ENCODE measurements around the gene KITLG. TPM values are rescaled to one million over a fixed set of nuclear protein-coding genes. Genes with fewer than 3 reads are reported as not detected.

Gene KITLG
- total RNA-seq, 1 experiment from 2014 or later = 7.4 TPM

DNA sequence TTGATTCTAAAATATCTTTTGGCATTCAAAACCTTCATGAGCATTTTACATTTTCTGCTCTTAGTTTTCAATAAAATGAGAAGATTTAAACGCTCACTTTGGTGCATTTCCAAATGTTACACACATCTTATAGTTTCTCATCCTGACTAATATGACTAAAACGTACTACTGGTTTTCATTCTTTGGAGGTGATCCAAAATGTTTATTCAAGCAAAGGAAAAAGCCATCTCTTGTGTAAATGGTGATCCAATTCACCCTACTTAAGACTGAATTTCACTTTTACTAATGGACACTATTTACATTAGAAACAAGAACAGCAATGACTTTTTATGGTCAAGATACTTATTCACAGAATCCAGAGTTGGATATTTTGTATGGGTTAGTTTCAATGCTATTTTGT lies 86.6 kb downstream of the KITLG start:
- ChIA-PET CTCF (no interaction called here), POLR2A (no interaction called here)
- no peak for TF ChIP-seq POLR2AphosphoS5 (IDR thresholded peaks at IDR 0.05; ENCODE audit: low read depth, low read length)
- TF ChIP-seq TCF7L2 (IDR thresholded peaks at IDR 0.05; ENCODE audit: low read depth, low read length) = no peak
- TF ChIP-seq, protein P1, sequence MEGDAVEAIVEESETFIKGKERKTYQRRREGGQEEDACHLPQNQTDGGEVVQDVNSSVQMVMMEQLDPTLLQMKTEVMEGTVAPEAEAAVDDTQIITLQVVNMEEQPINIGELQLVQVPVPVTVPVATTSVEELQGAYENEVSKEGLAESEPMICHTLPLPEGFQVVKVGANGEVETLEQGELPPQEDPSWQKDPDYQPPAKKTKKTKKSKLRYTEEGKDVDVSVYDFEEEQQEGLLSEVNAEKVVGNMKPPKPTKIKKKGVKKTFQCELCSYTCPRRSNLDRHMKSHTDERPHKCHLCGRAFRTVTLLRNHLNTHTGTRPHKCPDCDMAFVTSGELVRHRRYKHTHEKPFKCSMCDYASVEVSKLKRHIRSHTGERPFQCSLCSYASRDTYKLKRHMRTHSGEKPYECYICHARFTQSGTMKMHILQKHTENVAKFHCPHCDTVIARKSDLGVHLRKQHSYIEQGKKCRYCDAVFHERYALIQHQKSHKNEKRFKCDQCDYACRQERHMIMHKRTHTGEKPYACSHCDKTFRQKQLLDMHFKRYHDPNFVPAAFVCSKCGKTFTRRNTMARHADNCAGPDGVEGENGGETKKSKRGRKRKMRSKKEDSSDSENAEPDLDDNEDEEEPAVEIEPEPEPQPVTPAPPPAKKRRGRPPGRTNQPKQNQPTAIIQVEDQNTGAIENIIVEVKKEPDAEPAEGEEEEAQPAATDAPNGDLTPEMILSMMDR (IDR thresholded peaks at IDR 0.05) = no peak
- TF ChIP-seq, protein P2, sequence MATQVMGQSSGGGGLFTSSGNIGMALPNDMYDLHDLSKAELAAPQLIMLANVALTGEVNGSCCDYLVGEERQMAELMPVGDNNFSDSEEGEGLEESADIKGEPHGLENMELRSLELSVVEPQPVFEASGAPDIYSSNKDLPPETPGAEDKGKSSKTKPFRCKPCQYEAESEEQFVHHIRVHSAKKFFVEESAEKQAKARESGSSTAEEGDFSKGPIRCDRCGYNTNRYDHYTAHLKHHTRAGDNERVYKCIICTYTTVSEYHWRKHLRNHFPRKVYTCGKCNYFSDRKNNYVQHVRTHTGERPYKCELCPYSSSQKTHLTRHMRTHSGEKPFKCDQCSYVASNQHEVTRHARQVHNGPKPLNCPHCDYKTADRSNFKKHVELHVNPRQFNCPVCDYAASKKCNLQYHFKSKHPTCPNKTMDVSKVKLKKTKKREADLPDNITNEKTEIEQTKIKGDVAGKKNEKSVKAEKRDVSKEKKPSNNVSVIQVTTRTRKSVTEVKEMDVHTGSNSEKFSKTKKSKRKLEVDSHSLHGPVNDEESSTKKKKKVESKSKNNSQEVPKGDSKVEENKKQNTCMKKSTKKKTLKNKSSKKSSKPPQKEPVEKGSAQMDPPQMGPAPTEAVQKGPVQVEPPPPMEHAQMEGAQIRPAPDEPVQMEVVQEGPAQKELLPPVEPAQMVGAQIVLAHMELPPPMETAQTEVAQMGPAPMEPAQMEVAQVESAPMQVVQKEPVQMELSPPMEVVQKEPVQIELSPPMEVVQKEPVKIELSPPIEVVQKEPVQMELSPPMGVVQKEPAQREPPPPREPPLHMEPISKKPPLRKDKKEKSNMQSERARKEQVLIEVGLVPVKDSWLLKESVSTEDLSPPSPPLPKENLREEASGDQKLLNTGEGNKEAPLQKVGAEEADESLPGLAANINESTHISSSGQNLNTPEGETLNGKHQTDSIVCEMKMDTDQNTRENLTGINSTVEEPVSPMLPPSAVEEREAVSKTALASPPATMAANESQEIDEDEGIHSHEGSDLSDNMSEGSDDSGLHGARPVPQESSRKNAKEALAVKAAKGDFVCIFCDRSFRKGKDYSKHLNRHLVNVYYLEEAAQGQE (IDR thresholded peaks at IDR 0.05; ENCODE audit: insufficient read depth in 1 of 2, low read depth in 2 of 2, low read length in 1 of 2) = no peak
- no peak for TF ChIP-seq SIN3A (IDR thresholded peaks at IDR 0.05; ENCODE audit: borderline replicate concordance, insufficient read depth, low read depth, low read length)
- in situ Hi-C loops (cut with HindIII; ENCODE audit: low pct_unique_long_range_greater_than_20kb, low sequenced_read_pairs) (no loop called here), intact Hi-C loops (cut with micrococcal nuclease; ENCODE audit: unreplicated experiment) (no loop called here)
- H3K36me3 ChIP-seq (ENCODE audit: control insufficient read depth, insufficient read depth, low read length) = no peaks in the 10 kb centered on the region; the same call in 1 of the 2 replicates
- DNase-seq (ENCODE audit: low read depth, low spot score) = no peak
- H3K4me1 ChIP-seq (ENCODE audit: control insufficient read depth, insufficient read depth, low read length) = no peaks in the 10 kb centered on the region
- H3K9me3 ChIP-seq (ENCODE audit: control insufficient read depth, insufficient read depth, low read depth, low read length) = no peaks in the 10 kb centered on the region
- no TSS peak for BruUV-seq (replicated peaks)
- no peak for ATAC-seq
- H3K27me3 ChIP-seq (ENCODE audit: control insufficient read depth, insufficient read depth, low read length) = no peaks in the 10 kb centered on the region
- no peak overlapping the region for H3K27ac ChIP-seq (ENCODE audit: low read length)
- no peak overlapping the region for H3K4me3 ChIP-seq (ENCODE audit: low read depth in 2 of 2, low read length in 2 of 2)

DNA sequence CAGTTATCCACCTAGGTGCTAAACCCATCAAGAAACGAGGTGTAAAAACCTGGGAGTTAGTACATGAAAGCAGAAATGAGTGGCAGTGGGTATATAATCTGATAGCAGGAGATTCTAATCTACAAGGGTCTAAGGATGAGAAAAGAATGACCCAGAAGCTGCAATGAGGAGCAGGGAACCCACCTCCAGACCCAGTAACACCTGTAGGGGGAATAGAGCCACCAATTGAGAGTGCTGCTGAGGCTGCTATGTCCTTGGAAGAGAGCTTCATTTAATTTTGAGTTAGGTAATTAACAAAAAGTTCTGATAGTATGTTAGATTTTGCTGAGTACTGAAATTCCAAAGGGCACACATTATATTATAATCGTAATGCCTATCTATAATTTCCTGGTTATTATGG lies 89.8 kb downstream of the KITLG start:
- no peak for TF ChIP-seq SIN3A (IDR thresholded peaks at IDR 0.05; ENCODE audit: borderline replicate concordance, insufficient read depth, low read depth, low read length)
- TF ChIP-seq, protein P1 (IDR thresholded peaks at IDR 0.05) = no peak
- TF ChIP-seq POLR2AphosphoS5 (IDR thresholded peaks at IDR 0.05; ENCODE audit: low read depth, low read length) = no peak
- TF ChIP-seq, protein P2 (IDR thresholded peaks at IDR 0.05; ENCODE audit: insufficient read depth in 1 of 2, low read depth in 2 of 2, low read length in 1 of 2) = no peak
- no peak for TF ChIP-seq TCF7L2 (IDR thresholded peaks at IDR 0.05; ENCODE audit: low read depth, low read length)
- CTCF ChIA-PET = no interaction called here

More for the DNA sequence above, 89.8 kb downstream of the KITLG start:
- Histone ChIP-seq H3K27ac (ENCODE audit: low read length) (no peak overlapping the region), H3K27me3 (ENCODE audit: control insufficient read depth, insufficient read depth, low read length) (no peaks in the 10 kb centered on the region), H3K4me1 (ENCODE audit: control insufficient read depth, insufficient read depth, low read length) (no peaks in the 10 kb centered on the region), H3K36me3 (ENCODE audit: control insufficient read depth, insufficient read depth, low read length) (no peaks in the 10 kb centered on the region; the same call in 1 of the 2 replicates), H3K4me3 (ENCODE audit: low read depth in 2 of 2, low read length in 2 of 2) (no peak overlapping the region), H3K9me3 (ENCODE audit: control insufficient read depth, insufficient read depth, low read depth, low read length) (no peaks in the 10 kb centered on the region)
- in situ Hi-C loops (cut with HindIII; ENCODE audit: low pct_unique_long_range_greater_than_20kb, low sequenced_read_pairs) = no loop called here
- ATAC-seq = no peak
- intact Hi-C loops (cut with micrococcal nuclease; ENCODE audit: unreplicated experiment) = no loop called here
- BruUV-seq (replicated peaks) = no TSS peak
- POLR2A ChIA-PET = no interaction called here
- no peak for DNase-seq (ENCODE audit: low read depth, low spot score)
